Panc1 (cell line): ENCODE results near the gene RAC3.

ENCODE experiments used
- POLR2AphosphoS5 ChIP-seq: IDR thresholded peaks from 2 replicates; pipeline ENCODE4 v1.6.1; 2012; ENCODE audit warnings: mild to moderate bottlenecking, low read depth, low read length, moderate library complexity
- TF ChIP-seq, protein P1 (sequence below): fragments of 450-650 bp; IDR thresholded peaks from 2 replicates; pipeline ENCODE4 v1.5.1; 2017; ENCODE audit warnings: mild to moderate bottlenecking
- TF ChIP-seq, protein P2 (sequence below), 2 experiments: IDR thresholded peaks; 2 replicates each; pipeline ENCODE4 v1.6.1; 2011 to 2012; ENCODE audit warnings: low read depth in 2 of 2, control low read depth in 1 of 2, low read length in 1 of 2, mild to moderate bottlenecking in 1 of 2, moderate library complexity in 1 of 2; ENCODE audit not compliant: insufficient read depth in 1 of 2

DNA sequence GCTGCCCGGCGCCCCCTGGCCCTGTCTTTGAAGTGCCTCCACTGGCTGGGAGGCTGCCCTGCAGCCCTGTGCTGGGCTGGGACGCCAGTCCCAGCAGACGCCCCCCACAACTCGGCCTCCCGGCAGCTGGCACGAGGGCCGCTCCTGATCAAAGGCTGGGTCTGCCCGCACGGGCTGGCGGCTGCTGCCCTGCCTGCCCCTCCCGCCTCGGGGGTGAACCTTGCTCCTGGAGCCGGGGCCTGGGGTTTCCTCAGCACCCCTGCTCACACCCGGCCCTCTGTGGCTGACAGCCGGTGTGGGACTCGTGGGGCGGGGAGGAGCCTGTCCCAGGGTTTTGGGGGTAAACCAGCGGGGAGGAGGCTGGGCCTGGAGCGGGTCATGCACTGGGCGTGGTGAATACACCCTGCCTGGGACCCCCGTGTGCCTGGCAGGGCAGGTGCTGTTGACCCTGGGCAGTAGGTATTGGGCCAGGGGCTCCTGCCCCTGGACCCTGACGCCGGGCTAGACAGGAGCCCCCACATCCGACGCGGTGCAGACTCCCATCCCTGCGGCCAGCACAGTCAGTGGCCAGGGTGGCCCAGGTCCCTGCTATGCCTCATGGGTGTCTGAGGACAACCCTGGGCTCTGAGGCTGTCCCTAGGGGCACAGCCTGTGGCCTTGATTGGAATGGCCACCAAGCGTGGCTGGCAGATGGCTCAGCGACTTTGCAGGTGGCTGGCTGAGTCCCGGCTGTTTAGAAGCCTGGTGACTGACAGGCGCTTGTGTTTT lies 30.5 kb upstream of the RAC3 start:
- TF ChIP-seq, protein P1, sequence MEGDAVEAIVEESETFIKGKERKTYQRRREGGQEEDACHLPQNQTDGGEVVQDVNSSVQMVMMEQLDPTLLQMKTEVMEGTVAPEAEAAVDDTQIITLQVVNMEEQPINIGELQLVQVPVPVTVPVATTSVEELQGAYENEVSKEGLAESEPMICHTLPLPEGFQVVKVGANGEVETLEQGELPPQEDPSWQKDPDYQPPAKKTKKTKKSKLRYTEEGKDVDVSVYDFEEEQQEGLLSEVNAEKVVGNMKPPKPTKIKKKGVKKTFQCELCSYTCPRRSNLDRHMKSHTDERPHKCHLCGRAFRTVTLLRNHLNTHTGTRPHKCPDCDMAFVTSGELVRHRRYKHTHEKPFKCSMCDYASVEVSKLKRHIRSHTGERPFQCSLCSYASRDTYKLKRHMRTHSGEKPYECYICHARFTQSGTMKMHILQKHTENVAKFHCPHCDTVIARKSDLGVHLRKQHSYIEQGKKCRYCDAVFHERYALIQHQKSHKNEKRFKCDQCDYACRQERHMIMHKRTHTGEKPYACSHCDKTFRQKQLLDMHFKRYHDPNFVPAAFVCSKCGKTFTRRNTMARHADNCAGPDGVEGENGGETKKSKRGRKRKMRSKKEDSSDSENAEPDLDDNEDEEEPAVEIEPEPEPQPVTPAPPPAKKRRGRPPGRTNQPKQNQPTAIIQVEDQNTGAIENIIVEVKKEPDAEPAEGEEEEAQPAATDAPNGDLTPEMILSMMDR: no peak
- TF ChIP-seq, protein P2, sequence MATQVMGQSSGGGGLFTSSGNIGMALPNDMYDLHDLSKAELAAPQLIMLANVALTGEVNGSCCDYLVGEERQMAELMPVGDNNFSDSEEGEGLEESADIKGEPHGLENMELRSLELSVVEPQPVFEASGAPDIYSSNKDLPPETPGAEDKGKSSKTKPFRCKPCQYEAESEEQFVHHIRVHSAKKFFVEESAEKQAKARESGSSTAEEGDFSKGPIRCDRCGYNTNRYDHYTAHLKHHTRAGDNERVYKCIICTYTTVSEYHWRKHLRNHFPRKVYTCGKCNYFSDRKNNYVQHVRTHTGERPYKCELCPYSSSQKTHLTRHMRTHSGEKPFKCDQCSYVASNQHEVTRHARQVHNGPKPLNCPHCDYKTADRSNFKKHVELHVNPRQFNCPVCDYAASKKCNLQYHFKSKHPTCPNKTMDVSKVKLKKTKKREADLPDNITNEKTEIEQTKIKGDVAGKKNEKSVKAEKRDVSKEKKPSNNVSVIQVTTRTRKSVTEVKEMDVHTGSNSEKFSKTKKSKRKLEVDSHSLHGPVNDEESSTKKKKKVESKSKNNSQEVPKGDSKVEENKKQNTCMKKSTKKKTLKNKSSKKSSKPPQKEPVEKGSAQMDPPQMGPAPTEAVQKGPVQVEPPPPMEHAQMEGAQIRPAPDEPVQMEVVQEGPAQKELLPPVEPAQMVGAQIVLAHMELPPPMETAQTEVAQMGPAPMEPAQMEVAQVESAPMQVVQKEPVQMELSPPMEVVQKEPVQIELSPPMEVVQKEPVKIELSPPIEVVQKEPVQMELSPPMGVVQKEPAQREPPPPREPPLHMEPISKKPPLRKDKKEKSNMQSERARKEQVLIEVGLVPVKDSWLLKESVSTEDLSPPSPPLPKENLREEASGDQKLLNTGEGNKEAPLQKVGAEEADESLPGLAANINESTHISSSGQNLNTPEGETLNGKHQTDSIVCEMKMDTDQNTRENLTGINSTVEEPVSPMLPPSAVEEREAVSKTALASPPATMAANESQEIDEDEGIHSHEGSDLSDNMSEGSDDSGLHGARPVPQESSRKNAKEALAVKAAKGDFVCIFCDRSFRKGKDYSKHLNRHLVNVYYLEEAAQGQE (IDR thresholded peaks at IDR 0.05; ENCODE audit: insufficient read depth in 1 of 2, low read depth in 2 of 2, low read length in 1 of 2): no peak
- no peak for TF ChIP-seq POLR2AphosphoS5
